Activated CD8-positive, alpha-beta T cell treated with anti-CD3 and anti-CD28 coated beads for 36 hours (primary cell): ENCODE data around the gene EPB41. TPM values are rescaled to one million over a fixed set of nuclear protein-coding genes. Genes with fewer than 3 reads are reported as not detected.
A peak's percentile ranks its signal among the peaks of the same experiment; 100 is the strongest.
"Not testable (repeated sequence)": the region's sequence is repeated elsewhere in the genome, so short reads cannot be mapped to it uniquely, and the experiment has no call there.

Experiments used
- ATAC-seq: fragments of 200-7000 bp; cut with Tn5 transposase; one replicate; pipeline ENCODE4 v1.10.0; 2021; ENCODE audit warnings: mild to moderate bottlenecking, moderate library complexity
- CTCF ChIA-PET: fragments of 350-600 bp; sonication (Branson Sonifier 250); formaldehyde crosslinking; loops from one replicate; lab custom pipeline; 2021; ENCODE audit warnings: antibody characterized with exemption; lab: Charles Lee
- POLR2A ChIA-PET: fragments of 350-600 bp; sonication (Branson Sonifier 250); formaldehyde crosslinking; loops from one replicate; lab custom pipeline; 2021; ENCODE audit warnings: antibody characterized with exemption; lab: Charles Lee
- DNase-seq: peaks from one replicate; pipeline ENCODE4 v3.0.0-alpha.2; 2020
- H3K27ac Mint-ChIP-seq: one replicate; pipeline ENCODE4 v1.8.0; 2021; ENCODE audit warnings: mild to moderate bottlenecking, mixed read lengths
- H3K27me3 Mint-ChIP-seq: one replicate; pipeline ENCODE4 v1.8.0; 2021; ENCODE audit warnings: mixed read lengths
- H3K36me3 Mint-ChIP-seq: one replicate; pipeline ENCODE4 v1.8.0; 2021; ENCODE audit warnings: low read depth, mixed read lengths
- H3K4me1 Mint-ChIP-seq: one replicate; pipeline ENCODE4 v1.8.0; 2021; ENCODE audit warnings: low read depth, mixed read lengths
- H3K4me3 Mint-ChIP-seq: one replicate; pipeline ENCODE4 v1.8.0; 2021; ENCODE audit warnings: mild to moderate bottlenecking, moderate library complexity, mixed read lengths
- H3K9me3 Mint-ChIP-seq: one replicate; pipeline ENCODE4 v1.8.0; 2021; ENCODE audit warnings: mixed read lengths
- CTCF ChIP-seq: fragments of 200-600 bp; IDR thresholded peaks from one replicate; pipeline ENCODE4 v1.8.0; 2022; ENCODE audit warnings: antibody characterized with exemption, mild to moderate bottlenecking
- intact Hi-C: fragments of 100-400 bp; cut with micrococcal nuclease; formaldehyde crosslinking; loops from one replicate; pipeline ENCODE4 v1.10.0; 2022
- total RNA-seq, 2 experiments: library from RNA; stranded (reverse); gene quantifications; one replicate each; pipeline ENCODE4 v1.2.3, GENCODE V29; 2021

EPB41 gene
- total RNA-seq, 2 experiments from 2014 or later: 74.9 to 80.3 TPM

DNA sequence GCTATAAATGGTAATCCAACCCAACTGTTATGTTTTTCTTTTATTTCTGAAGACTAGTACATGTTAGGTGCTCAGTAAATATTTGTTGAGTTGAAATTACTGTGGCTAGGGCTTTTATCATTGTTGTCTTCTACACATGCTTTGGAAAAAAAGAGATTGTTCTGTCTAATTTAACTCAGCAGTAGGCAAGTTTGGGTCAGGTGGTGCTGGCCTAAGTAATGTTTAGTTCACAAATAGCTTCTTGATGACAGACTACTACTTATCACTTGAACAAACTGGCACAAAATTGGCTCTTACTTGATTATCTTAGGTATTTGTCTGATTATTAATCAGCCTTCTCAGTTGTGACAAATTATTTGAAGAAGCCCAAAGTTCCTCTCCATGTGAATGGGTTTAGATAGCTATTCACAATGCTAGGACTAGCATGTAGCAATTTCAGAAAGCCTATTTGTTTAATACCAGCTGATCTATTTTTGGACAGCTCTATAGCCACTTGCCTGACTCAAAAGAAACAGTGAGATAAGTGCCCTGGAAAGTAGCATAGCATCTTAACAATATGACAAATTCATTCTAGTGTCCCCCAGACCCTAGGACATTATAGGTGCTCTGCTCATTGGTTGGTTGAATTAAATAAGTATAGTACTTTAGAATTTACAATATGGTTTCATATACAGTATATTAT, 176.7 kb downstream of the EPB41 start:
- no peak for DNase-seq
- TF ChIP-seq CTCF: no peak
- intact Hi-C loops: no loop called here
- no peak for ATAC-seq
- POLR2A ChIA-PET: interaction anchor here (1.0 kb wide), 1 partner anchor 89 kb away, joined by 3 read pairs; no protein-coding TSS in a partner anchor
- no peak overlapping the region for H3K27ac Mint-ChIP-seq
- H3K36me3 Mint-ChIP-seq: peaks cover 36% of the 10 kb centered on the region
- no peaks in the 10 kb centered on the region for H3K27me3 Mint-ChIP-seq
- no peak overlapping the region for H3K4me3 Mint-ChIP-seq
- peaks cover 5% of the 10 kb centered on the region for H3K4me1 Mint-ChIP-seq
- CTCF ChIA-PET: interaction anchor here (0.8 to 1.1 kb wide), 2 partner anchors 9 to 111 kb away, joined by 3 read pairs; no protein-coding TSS in a partner anchor
- peaks cover 5% of the 10 kb centered on the region for H3K9me3 Mint-ChIP-seq

GRCh38 chr1:29092704-29093103, 178.3 kb downstream of the EPB41 start:
- H3K27me3 Mint-ChIP-seq, intact Hi-C loops, CTCF ChIA-PET, H3K4me3 Mint-ChIP-seq, POLR2A ChIA-PET, H3K27ac Mint-ChIP-seq, H3K9me3 Mint-ChIP-seq, ATAC-seq, DNase-seq: not testable (repeated sequence)
- peaks cover 11% of the 10 kb centered on the region for H3K4me1 Mint-ChIP-seq
- peaks cover 42% of the 10 kb centered on the region for H3K36me3 Mint-ChIP-seq

- peaks cover 11% of the 10 kb centered on the region for H3K4me1 Mint-ChIP-seq
- DNase-seq (no peak), ATAC-seq (no peak)
- no peak overlapping the region for H3K4me3 Mint-ChIP-seq
- CTCF ChIA-PET: interaction anchor here (0.7 to 0.8 kb wide), 2 partner anchors 13 to 299 kb away, joined by 3 read pairs; no protein-coding TSS in a partner anchor
- intact Hi-C loops: no loop called here
- no peak overlapping the region for H3K27ac Mint-ChIP-seq
- no peaks in the 10 kb centered on the region for H3K27me3 Mint-ChIP-seq
- peaks cover 46% of the 10 kb centered on the region for H3K36me3 Mint-ChIP-seq
- peaks cover 5% of the 10 kb centered on the region for H3K9me3 Mint-ChIP-seq
- no peak for TF ChIP-seq CTCF
- POLR2A ChIA-PET: no interaction called here
These were observed 180.1 kb downstream of the EPB41 start for GRCh38 chr1:29094433-29094832.

DNA sequence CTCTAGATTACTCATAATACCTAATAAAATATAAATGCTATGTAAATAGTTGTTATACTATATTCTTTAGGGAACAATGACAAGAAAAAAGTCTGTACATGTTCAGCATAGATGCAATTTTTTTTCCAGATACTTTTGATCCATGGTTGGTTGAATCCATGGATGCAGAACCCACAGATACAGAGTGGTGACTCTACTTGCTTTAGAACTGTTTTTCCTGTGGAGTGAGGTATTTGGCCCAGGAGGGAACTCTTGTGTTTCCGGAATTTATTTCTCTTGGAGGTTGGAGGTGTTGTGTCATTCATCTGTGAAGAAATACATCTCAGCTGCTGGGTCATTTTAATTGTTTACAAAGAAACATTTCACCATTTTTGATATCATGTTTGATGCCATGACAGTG, 180.6 kb downstream of the EPB41 start:
- Mint-ChIP-seq H3K9me3 (peaks cover 5% of the 10 kb centered on the region), H3K27ac (no peak overlapping the region), H3K4me1 (peaks cover 11% of the 10 kb centered on the region), H3K36me3 (peaks cover 46% of the 10 kb centered on the region), H3K27me3 (no peaks in the 10 kb centered on the region), H3K4me3 (no peak overlapping the region)
- intact Hi-C loops: no loop called here
- CTCF ChIA-PET: interaction anchor here (0.7 kb wide), 1 partner anchor 300 kb away, joined by 3 read pairs; no protein-coding TSS in a partner anchor
- TF ChIP-seq CTCF: no peak
- ATAC-seq: no peak
- POLR2A ChIA-PET: no interaction called here
- DNase-seq: no peak

GRCh38 chr1:29096231-29096886, 182.0 kb downstream of the EPB41 start:
- POLR2A ChIA-PET: no interaction called here
- ATAC-seq (no peak), DNase-seq (no peak)
- H3K27me3 Mint-ChIP-seq: no peaks in the 10 kb centered on the region
- intact Hi-C loops: no loop called here
- H3K9me3 Mint-ChIP-seq: peaks cover 5% of the 10 kb centered on the region
- H3K36me3 Mint-ChIP-seq: peaks cover 45% of the 10 kb centered on the region
- peaks cover 11% of the 10 kb centered on the region for H3K4me1 Mint-ChIP-seq
- CTCF ChIA-PET: interaction anchor here (1.1 to 1.3 kb wide), 2 partner anchors 21 to 106 kb away, joined by 3 to 5 read pairs; no protein-coding TSS in a partner anchor
- H3K4me3 Mint-ChIP-seq: no peak overlapping the region
- no peak for TF ChIP-seq CTCF
- H3K27ac Mint-ChIP-seq: peak overlapping the region; percentile 62
